ENCODE data around the gene PSME2. TPM values are rescaled to one million over a fixed set of nuclear protein-coding genes. Genes with fewer than 3 reads are reported as not detected.

The PSME2 gene
- total and polyA plus RNA-seq, 2 of the 13 experiments (the other 11 are each of a cell fraction or from before 2014, with no cell fraction given): 332 to 716 TPM

GRCh38 chr14:24113801-24114531 is 32.4 kb downstream of the PSME2 start (continued):
- TF ChIP-seq TBL1XR1 (IDR thresholded peaks at IDR 0.05; ENCODE audit: borderline replicate concordance, low read length, partially characterized antibody) (peak; percentile 95), ZNF761 (CRISPR knock-in tag; conservative IDR thresholded peaks at IDR 0.05) (peak; percentile 98), HHEX (CRISPR knock-in tag; IDR thresholded peaks at IDR 0.05) (0 out of 2 replicates have a peak, but pooled peaks have one; percentile 68), E2F1 (CRISPR knock-in tag; IDR thresholded peaks at IDR 0.05) (peak; percentile 12; the same call in 1 of the 2 replicates), NFRKB (IDR thresholded peaks at IDR 0.05) (no peak), ZNF276 (CRISPR knock-in tag; IDR thresholded peaks at IDR 0.05; ENCODE audit: low read depth) (peak; percentile 90), FOXP4 (CRISPR knock-in tag; IDR thresholded peaks at IDR 0.05) (peak; percentile 99), ZNF616 (CRISPR knock-in tag; IDR thresholded peaks at IDR 0.05; ENCODE audit: low read depth) (0 out of 2 replicates have a peak, but pooled peaks have one; percentile 94), ZNF17 (CRISPR knock-in tag; IDR thresholded peaks at IDR 0.05) (0 out of 2 replicates have a peak, but pooled peaks have one; percentile 41), RARA (CRISPR knock-in tag; IDR thresholded peaks at IDR 0.05) (peak; percentile 99), MLXIP (CRISPR knock-in tag; IDR thresholded peaks at IDR 0.05; ENCODE audit: borderline replicate concordance) (peak; percentile 39), ZHX2 (IDR thresholded peaks at IDR 0.05; ENCODE audit: low read depth) (peak; percentile 88), ZHX2 (CRISPR knock-in tag; IDR thresholded peaks at IDR 0.05; ENCODE audit: borderline replicate concordance) (no peak; the same call in 1 of the 2 replicates), GFI1 (CRISPR knock-in tag; IDR thresholded peaks at IDR 0.05; ENCODE audit: borderline replicate concordance) (peak; percentile 92), ZMAT3 (CRISPR knock-in tag; conservative IDR thresholded peaks at IDR 0.05) (peak; percentile 99)
